PC-3 (cell line): ENCODE measurements around the gene NBPF3. TPM values are rescaled to one million over a fixed set of nuclear protein-coding genes. Genes with fewer than 3 reads are reported as not detected.

Source experiments
- ATAC-seq: fragments of 200-7000 bp; cut with Tn5 transposase; 2 replicates; pipeline ENCODE4 v1.9.1; 2020; ENCODE audit warnings: mild to moderate bottlenecking, moderate library complexity
- BruUV-seq: library from RNA; stranded (reverse); fragments of 400-500 nt; replicated peaks from 2 replicates; lab custom pipeline; 2021; lab: Mats Ljungman, UMichigan
- CTCF ChIA-PET: fragments of 300-600 bp; sonication (Branson Sonifier 250); formaldehyde crosslinking; loops from one replicate; lab custom pipeline; 2022; ENCODE audit warnings: antibody characterized with exemption; lab: Charles Lee
- POLR2A ChIA-PET: fragments of 300-600 bp; sonication (Branson Sonifier 250); formaldehyde crosslinking; loops from one replicate; lab custom pipeline; 2022; ENCODE audit warnings: antibody characterized with exemption; ENCODE audit not compliant: unreplicated experiment; lab: Charles Lee
- DNase-seq: peaks from one replicate; pipeline ENCODE4 v3.0.0-alpha.2; 2015
- H2AFZ ChIP-seq: fragments of 300-600 bp; sonication (generic); 2 replicates; pipeline ENCODE4 v1.6.0; 2016; ENCODE audit warnings: antibody characterized with exemption, low read length
- H3F3A ChIP-seq: fragments of 300-600 bp; sonication (generic); one replicate; pipeline ENCODE4 v1.6.0; 2017; ENCODE audit warnings: antibody characterized with exemption, low read length, control low read depth, mild to moderate bottlenecking; ENCODE audit not compliant: unreplicated experiment
- H3K27ac ChIP-seq: fragments of 300-600 bp; sonication (generic); 2 replicates; pipeline ENCODE4 v1.5.1; 2016; ENCODE audit warnings: mild to moderate bottlenecking, low read length
- H3K27me3 ChIP-seq: fragments of 300-600 bp; sonication (generic); 2 replicates; pipeline ENCODE4 v1.6.1; 2016; ENCODE audit warnings: low read length, mixed read lengths
- H3K36me3 ChIP-seq: fragments of 300-600 bp; sonication (generic); 2 replicates; pipeline ENCODE4 v1.6.1; 2016; ENCODE audit warnings: low read depth, mixed run types, low read length, mixed read lengths
- H3K4me1 ChIP-seq: fragments of 300-600 bp; sonication (generic); 2 replicates; pipeline ENCODE4 v1.5.1; 2016; ENCODE audit warnings: low read length; ENCODE audit not compliant: insufficient read depth
- H3K4me2 ChIP-seq: fragments of 300-600 bp; sonication (generic); 2 replicates; pipeline ENCODE4 v1.6.0; 2016; ENCODE audit warnings: low read length
- H3K4me3 ChIP-seq: fragments of 300-600 bp; sonication (generic); 2 replicates; pipeline ENCODE4 v1.5.1; 2016; ENCODE audit warnings: mild to moderate bottlenecking, low read length, mixed read lengths
- H3K79me2 ChIP-seq: fragments of 300-600 bp; sonication (generic); 2 replicates; pipeline ENCODE4 v1.6.1; 2017; ENCODE audit warnings: low read length, mixed read lengths
- H3K9ac ChIP-seq: fragments of 300-600 bp; sonication (generic); 2 replicates; pipeline ENCODE4 v1.6.0; 2016; ENCODE audit warnings: mild to moderate bottlenecking, low read length
- H3K9me2 ChIP-seq: fragments of 300-600 bp; sonication (generic); replicated peaks from 2 replicates; pipeline ENCODE4 v1.6.1; 2016; ENCODE audit warnings: mixed run types, low read length, mixed read lengths
- H3K9me3 ChIP-seq: fragments of 300-600 bp; sonication (generic); 2 replicates; pipeline ENCODE4 v1.6.1; 2016; ENCODE audit warnings: low read length, mixed read lengths
- H4K20me1 ChIP-seq: fragments of 300-600 bp; sonication (generic); 2 replicates; pipeline ENCODE4 v1.6.1; 2016; ENCODE audit warnings: low read length, mixed read lengths
- EZH2 ChIP-seq: fragments of 300-600 bp; sonication (generic); IDR thresholded peaks from one replicate; pipeline ENCODE4 v1.6.1; 2017; ENCODE audit warnings: antibody characterized with exemption, mild to moderate bottlenecking, low read length; ENCODE audit not compliant: unreplicated experiment
- EZH2phosphoT487 ChIP-seq: fragments of 300-600 bp; sonication (generic); IDR thresholded peaks from 2 replicates; pipeline ENCODE4 v1.6.1; 2018; ENCODE audit warnings: mild to moderate bottlenecking, antibody characterized with exemption, low read length, borderline replicate concordance
- intact Hi-C: fragments of 100-400 bp; cut with micrococcal nuclease; formaldehyde crosslinking; loops from 2 replicates; pipeline ENCODE4 v1.9.0; 2023
- total RNA-seq: library from RNA; depleted of rRNA; stranded (reverse); fragments of >200 nt; gene quantifications from 2 replicates; pipeline ENCODE4 v1.2.3, GENCODE V29; 2014
- TF ChIP-seq, protein P1 (sequence below): fragments of 300-600 bp; sonication (generic); conservative IDR thresholded peaks from 2 replicates; pipeline ENCODE4 v1.5.1; 2017; ENCODE audit warnings: antibody characterized with exemption, low read depth, mild to moderate bottlenecking, low read length

The NBPF3 gene
- total RNA-seq, 1 experiment from 2014 or later = 26.0 TPM

DNA sequence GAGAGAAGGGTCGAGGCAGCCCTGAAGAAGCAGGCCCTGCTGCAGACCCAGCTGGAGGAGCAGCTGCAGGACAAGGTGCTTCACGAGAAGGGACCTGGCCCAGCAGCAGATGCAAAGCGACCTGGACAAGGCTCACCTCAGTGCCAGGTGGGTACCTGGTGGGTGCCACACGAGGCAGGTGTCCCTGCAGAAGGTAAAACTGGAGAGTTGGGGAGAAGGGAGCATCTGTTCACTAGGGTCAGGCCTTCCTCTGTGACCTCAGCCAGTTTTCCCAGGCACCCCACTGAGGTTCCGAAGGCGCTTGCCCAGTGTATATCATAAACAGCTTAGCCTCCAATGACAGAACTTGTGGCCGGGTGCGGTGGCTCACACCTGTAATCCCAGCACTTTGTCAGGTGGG, 5.5 kb upstream of the NBPF3 start:
- intact Hi-C loops = no loop called here
- H3K9me2 ChIP-seq = no peaks in the 10 kb centered on the region
- H3K9me3 ChIP-seq = no peaks in the 10 kb centered on the region
- no peak overlapping the region for H3K9ac ChIP-seq
- no peak overlapping the region for H2AFZ ChIP-seq
- no peaks in the 10 kb centered on the region for H3F3A ChIP-seq
- no peak overlapping the region for H3K27ac ChIP-seq
- no peak overlapping the region for H3K4me3 ChIP-seq
- H3K36me3 ChIP-seq = no peaks in the 10 kb centered on the region
- H3K4me2 ChIP-seq = no peak overlapping the region
- ChIA-PET CTCF (no interaction called here), POLR2A (no interaction called here)
- H4K20me1 ChIP-seq = no peaks in the 10 kb centered on the region
- ATAC-seq (no peak), DNase-seq (no peak)
- TF ChIP-seq EZH2 (no peak), EZH2phosphoT487 (no peak)
- TF ChIP-seq, protein P1, sequence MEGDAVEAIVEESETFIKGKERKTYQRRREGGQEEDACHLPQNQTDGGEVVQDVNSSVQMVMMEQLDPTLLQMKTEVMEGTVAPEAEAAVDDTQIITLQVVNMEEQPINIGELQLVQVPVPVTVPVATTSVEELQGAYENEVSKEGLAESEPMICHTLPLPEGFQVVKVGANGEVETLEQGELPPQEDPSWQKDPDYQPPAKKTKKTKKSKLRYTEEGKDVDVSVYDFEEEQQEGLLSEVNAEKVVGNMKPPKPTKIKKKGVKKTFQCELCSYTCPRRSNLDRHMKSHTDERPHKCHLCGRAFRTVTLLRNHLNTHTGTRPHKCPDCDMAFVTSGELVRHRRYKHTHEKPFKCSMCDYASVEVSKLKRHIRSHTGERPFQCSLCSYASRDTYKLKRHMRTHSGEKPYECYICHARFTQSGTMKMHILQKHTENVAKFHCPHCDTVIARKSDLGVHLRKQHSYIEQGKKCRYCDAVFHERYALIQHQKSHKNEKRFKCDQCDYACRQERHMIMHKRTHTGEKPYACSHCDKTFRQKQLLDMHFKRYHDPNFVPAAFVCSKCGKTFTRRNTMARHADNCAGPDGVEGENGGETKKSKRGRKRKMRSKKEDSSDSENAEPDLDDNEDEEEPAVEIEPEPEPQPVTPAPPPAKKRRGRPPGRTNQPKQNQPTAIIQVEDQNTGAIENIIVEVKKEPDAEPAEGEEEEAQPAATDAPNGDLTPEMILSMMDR = no peak
- H3K27me3 ChIP-seq = no peaks in the 10 kb centered on the region
- no TSS peak for BruUV-seq
- peaks cover 2% of the 10 kb centered on the region for H3K4me1 ChIP-seq
- H3K79me2 ChIP-seq = no peaks in the 10 kb centered on the region

DNA sequence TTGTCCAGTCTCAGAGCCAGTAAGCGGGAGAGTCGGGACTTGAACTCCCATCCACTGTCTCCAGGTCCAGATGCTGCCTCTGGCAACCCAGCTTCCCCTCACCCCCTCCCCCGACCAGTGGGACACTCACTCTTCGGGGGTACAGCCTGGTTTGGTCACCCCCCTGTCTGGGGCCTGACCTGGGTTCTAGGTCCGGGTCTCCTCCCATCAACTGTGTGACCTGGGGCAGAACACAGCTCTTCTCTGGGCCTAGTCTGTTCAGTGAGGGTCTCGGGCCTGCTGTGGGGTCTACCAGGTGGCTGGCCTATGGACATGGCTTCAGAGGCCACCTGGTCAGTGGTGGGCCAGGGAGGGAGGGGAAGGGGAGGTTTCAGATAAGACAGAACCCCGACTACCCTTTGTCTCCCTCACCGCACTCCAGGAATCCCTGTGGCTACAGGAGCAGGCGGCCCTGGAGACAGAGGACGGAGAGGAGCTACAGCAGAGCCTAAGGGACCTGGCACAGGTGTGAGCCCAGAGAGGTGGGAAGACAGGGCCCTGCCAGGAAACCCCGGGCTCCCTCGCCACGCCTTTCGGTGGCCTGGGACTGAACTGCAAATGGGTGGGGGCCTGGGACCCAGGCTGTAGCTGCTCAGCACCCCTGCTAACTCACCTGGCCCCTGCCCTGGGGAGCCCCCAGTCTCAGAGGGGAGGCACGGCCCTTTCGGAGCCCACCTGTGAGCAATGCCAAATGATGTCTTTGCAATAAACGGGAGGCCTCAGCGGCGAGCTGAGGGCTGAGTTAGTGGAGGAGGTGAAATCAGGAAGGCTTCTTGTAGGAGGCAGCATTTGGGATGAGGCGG, 4.1 kb upstream of the NBPF3 start:
- H3K79me2 ChIP-seq = peaks cover 6% of the 10 kb centered on the region
- ChIA-PET CTCF (no interaction called here), POLR2A (interaction anchor here (0.6 kb wide), 1 partner anchor 11 kb away, joined by 3 read pairs; no protein-coding TSS in a partner anchor)
- peaks cover 4% of the 10 kb centered on the region for H3K4me1 ChIP-seq
- no peak overlapping the region for H3K9ac ChIP-seq
- no peaks in the 10 kb centered on the region for H3K27me3 ChIP-seq
- no peaks in the 10 kb centered on the region for H4K20me1 ChIP-seq
- no peaks in the 10 kb centered on the region for H3K36me3 ChIP-seq
- intact Hi-C loops = no loop called here
- no peaks in the 10 kb centered on the region for H3F3A ChIP-seq
- TF ChIP-seq, protein P1 = no peak
- TF ChIP-seq EZH2 (no peak), EZH2phosphoT487 (no peak)
- no peak overlapping the region for H3K4me3 ChIP-seq
- peak overlapping the region; percentile 51; the same call in 1 of the 2 replicates for H3K4me2 ChIP-seq
- no peak overlapping the region for H3K27ac ChIP-seq
- H3K9me3 ChIP-seq = no peaks in the 10 kb centered on the region
- H3K9me2 ChIP-seq = no peaks in the 10 kb centered on the region
- no peak overlapping the region for H2AFZ ChIP-seq
- DNase-seq = no peak
- no TSS peak for BruUV-seq
- ATAC-seq = no peak
